ENCODE data around the gene ETS1.

ETS1 gene

DNA sequence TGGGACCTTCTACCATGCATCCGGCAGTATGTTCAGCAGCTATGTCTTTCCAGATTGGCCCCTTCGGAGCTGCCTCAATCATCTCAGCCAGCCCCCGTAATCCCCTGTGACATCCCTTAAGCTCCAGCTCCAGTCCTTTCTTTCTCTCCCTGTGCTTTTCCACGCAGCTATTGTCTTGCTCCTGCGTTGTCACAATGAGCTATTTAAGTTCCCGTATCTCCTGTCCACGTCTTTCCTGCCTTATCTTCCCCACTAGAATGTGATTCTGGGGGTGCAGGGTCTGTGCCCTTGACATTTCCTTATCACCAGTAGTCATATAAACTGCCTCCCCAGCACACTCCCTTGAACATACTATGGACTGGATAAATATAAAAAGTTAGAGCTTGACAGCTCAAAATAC, 5.1 kb upstream of the ETS1 start:
- no peak overlapping the region for H3K9ac ChIP-seq
- H3K4me1 ChIP-seq (ENCODE audit: low read depth, poor library complexity, severe bottlenecking): no peaks in the 10 kb centered on the region
- no peaks in the 10 kb centered on the region for H3K79me2 ChIP-seq (ENCODE audit: insufficient read depth, low read depth)
- H3K4me2 ChIP-seq: no peak overlapping the region
- no peak overlapping the region for H2AFZ ChIP-seq (ENCODE audit: low read depth)
- no peaks in the 10 kb centered on the region for H3K27me3 ChIP-seq (ENCODE audit: insufficient read depth, low read depth)
- no peaks in the 10 kb centered on the region for H4K20me1 ChIP-seq (ENCODE audit: insufficient read depth)
- no peak overlapping the region for H3K4me3 ChIP-seq (IDR thresholded peaks at IDR 0.05; ENCODE audit: insufficient read depth, low read depth, low read length)
- no peaks in the 10 kb centered on the region for H3K36me3 ChIP-seq (ENCODE audit: insufficient read depth)
- TF ChIP-seq, protein P1, sequence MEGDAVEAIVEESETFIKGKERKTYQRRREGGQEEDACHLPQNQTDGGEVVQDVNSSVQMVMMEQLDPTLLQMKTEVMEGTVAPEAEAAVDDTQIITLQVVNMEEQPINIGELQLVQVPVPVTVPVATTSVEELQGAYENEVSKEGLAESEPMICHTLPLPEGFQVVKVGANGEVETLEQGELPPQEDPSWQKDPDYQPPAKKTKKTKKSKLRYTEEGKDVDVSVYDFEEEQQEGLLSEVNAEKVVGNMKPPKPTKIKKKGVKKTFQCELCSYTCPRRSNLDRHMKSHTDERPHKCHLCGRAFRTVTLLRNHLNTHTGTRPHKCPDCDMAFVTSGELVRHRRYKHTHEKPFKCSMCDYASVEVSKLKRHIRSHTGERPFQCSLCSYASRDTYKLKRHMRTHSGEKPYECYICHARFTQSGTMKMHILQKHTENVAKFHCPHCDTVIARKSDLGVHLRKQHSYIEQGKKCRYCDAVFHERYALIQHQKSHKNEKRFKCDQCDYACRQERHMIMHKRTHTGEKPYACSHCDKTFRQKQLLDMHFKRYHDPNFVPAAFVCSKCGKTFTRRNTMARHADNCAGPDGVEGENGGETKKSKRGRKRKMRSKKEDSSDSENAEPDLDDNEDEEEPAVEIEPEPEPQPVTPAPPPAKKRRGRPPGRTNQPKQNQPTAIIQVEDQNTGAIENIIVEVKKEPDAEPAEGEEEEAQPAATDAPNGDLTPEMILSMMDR (conservative IDR thresholded peaks at IDR 0.05; ENCODE audit: low read depth, low read length): no peak
- H3K27ac ChIP-seq: no peak overlapping the region

DNA sequence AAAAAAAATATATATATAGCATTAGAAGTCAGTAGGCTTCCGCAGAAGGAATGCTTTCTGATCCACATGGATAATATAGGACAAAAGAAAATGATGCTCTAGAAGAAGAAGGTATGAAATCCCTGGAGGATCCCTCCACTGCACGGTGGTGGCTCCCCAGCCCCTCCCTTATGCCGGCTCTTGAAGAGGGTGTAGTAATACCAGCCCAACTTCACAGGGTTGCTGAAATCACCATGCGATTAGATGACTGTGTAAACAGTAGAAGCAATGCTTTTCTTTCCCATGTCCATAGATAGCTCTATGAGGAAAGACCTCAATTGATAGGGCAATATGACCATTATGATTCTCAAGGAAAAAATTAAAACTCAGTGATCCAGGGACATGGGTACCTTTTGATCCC, 3.2 kb upstream of the ETS1 start:
- no peak overlapping the region for H3K4me3 ChIP-seq (IDR thresholded peaks at IDR 0.05; ENCODE audit: insufficient read depth, low read depth, low read length)
- H3K9ac ChIP-seq: no peak overlapping the region
- H3K79me2 ChIP-seq (ENCODE audit: insufficient read depth, low read depth): no peaks in the 10 kb centered on the region
- no peaks in the 10 kb centered on the region for H4K20me1 ChIP-seq (ENCODE audit: insufficient read depth)
- H3K27ac ChIP-seq: no peak overlapping the region
- no peak overlapping the region for H3K4me2 ChIP-seq
- H3K4me1 ChIP-seq (ENCODE audit: low read depth, poor library complexity, severe bottlenecking): no peaks in the 10 kb centered on the region
- H2AFZ ChIP-seq (ENCODE audit: low read depth): no peak overlapping the region
- TF ChIP-seq, protein P1 (conservative IDR thresholded peaks at IDR 0.05; ENCODE audit: low read depth, low read length): no peak
- no peaks in the 10 kb centered on the region for H3K36me3 ChIP-seq (ENCODE audit: insufficient read depth)
- no peaks in the 10 kb centered on the region for H3K27me3 ChIP-seq (ENCODE audit: insufficient read depth, low read depth)

DNA sequence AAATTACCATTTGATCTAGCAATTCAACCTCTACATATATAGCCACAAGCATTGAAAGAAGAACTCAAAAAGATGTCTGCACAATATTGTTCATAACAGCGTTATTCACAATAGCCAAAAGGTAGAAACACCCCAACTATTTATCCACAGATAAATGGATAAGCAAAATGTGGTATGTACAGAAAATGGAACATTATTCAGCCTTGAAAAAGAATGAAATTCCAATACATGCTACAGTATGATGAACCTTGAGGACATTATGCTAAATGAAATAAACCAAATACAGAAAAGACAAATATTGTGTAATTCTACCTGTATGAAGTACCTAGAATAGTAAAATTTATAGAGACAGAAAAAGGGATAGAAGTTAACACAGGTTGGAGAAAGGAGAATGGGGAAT, 2.6 kb upstream of the ETS1 start:
- no peaks in the 10 kb centered on the region for H3K27me3 ChIP-seq (ENCODE audit: insufficient read depth, low read depth)
- H3K27ac ChIP-seq: no peak overlapping the region
- H3K4me2 ChIP-seq: no peak overlapping the region
- no peaks in the 10 kb centered on the region for H3K36me3 ChIP-seq (ENCODE audit: insufficient read depth)
- H3K9ac ChIP-seq: no peak overlapping the region
- H4K20me1 ChIP-seq (ENCODE audit: insufficient read depth): no peaks in the 10 kb centered on the region
- TF ChIP-seq, protein P1 (conservative IDR thresholded peaks at IDR 0.05; ENCODE audit: low read depth, low read length): no peak
- H3K4me1 ChIP-seq (ENCODE audit: low read depth, poor library complexity, severe bottlenecking): no peaks in the 10 kb centered on the region
- H3K79me2 ChIP-seq (ENCODE audit: insufficient read depth, low read depth): no peaks in the 10 kb centered on the region
- no peak overlapping the region for H2AFZ ChIP-seq (ENCODE audit: low read depth)
- H3K4me3 ChIP-seq (IDR thresholded peaks at IDR 0.05; ENCODE audit: insufficient read depth, low read depth, low read length): no peak overlapping the region

DNA sequence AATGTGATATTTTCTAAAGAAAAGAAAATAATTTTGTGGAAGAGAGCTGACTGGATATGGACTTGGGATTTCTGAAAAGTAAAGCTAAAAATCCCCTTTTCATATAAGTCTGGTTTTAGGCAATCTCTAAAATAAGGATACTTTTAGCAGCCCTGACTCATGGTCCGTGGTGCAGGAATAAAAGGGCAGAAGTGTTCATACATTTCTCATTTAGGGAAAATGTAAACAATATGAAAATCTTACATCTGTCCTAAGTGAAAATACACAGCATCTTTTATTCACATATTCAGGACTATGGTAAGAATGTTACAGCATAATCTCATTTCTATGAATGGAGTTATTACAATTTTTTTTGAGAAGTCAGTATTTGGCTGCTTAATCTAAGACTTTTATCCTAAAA, 735 bp upstream of the ETS1 start:
- no peak overlapping the region for H3K9ac ChIP-seq
- no peaks in the 10 kb centered on the region for H3K79me2 ChIP-seq (ENCODE audit: insufficient read depth, low read depth)
- no peaks in the 10 kb centered on the region for H3K27me3 ChIP-seq (ENCODE audit: insufficient read depth, low read depth)
- no peak overlapping the region for H3K27ac ChIP-seq
- H3K4me1 ChIP-seq (ENCODE audit: low read depth, poor library complexity, severe bottlenecking): no peaks in the 10 kb centered on the region
- H2AFZ ChIP-seq (ENCODE audit: low read depth): no peak overlapping the region
- no peaks in the 10 kb centered on the region for H4K20me1 ChIP-seq (ENCODE audit: insufficient read depth)
- TF ChIP-seq, protein P1 (conservative IDR thresholded peaks at IDR 0.05; ENCODE audit: low read depth, low read length): no peak
- no peaks in the 10 kb centered on the region for H3K36me3 ChIP-seq (ENCODE audit: insufficient read depth)
- no peak overlapping the region for H3K4me2 ChIP-seq
- no peak overlapping the region for H3K4me3 ChIP-seq (IDR thresholded peaks at IDR 0.05; ENCODE audit: insufficient read depth, low read depth, low read length)

DNA sequence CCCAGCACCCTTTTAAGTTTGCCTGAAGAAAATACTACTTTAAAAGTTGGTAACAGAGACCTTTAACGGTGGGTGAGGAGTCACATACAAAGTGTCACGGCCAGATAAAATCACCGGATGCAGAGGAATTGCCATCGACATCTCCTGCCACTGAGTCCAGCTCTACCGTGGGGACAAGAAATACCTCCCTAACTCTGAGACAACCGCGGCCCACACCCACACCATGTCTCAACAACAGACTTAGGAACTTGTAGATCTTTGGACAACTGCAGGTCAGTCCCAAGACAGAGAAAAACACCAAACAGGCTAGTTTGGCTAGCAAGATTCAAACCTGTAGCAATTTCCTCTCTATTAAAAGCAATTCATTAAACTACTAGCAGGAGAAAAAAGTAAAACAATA, 669 bp downstream of the ETS1 start:
- H3K4me3 ChIP-seq (IDR thresholded peaks at IDR 0.05; ENCODE audit: insufficient read depth, low read depth, low read length): no peak overlapping the region
- TF ChIP-seq, protein P1 (conservative IDR thresholded peaks at IDR 0.05; ENCODE audit: low read depth, low read length): no peak
- H2AFZ ChIP-seq (ENCODE audit: low read depth): no peak overlapping the region
- H4K20me1 ChIP-seq (ENCODE audit: insufficient read depth): no peaks in the 10 kb centered on the region
- no peaks in the 10 kb centered on the region for H3K79me2 ChIP-seq (ENCODE audit: insufficient read depth, low read depth)
- H3K9ac ChIP-seq: no peak overlapping the region
- H3K27me3 ChIP-seq (ENCODE audit: insufficient read depth, low read depth): no peaks in the 10 kb centered on the region
- no peaks in the 10 kb centered on the region for H3K36me3 ChIP-seq (ENCODE audit: insufficient read depth)
- no peaks in the 10 kb centered on the region for H3K4me1 ChIP-seq (ENCODE audit: low read depth, poor library complexity, severe bottlenecking)
- H3K4me2 ChIP-seq: no peak overlapping the region
- H3K27ac ChIP-seq: no peak overlapping the region
